Midbrain (tissue), 1 donor: ENCODE results near the gene TNFAIP8L1.
"Not testable (repeated sequence)": the region's sequence is repeated elsewhere in the genome, so short reads cannot be mapped to it uniquely, and the experiment has no call there.

Source experiments
- DNase-seq: peaks from one replicate; lab custom pipeline; 2025; lab: John Stamatoyannopoulos, UW

Gene TNFAIP8L1

GRCh38 chr19:4638828-4639530 is at the start of gene TNFAIP8L1:
Gene TNFAIP8L1 (plus strand): TSS chr19:4639516. CDS start chr19:4651870, 12,354 bp downstream.
- peak; percentile 93 for DNase-seq

- DNase-seq, result no peak
Measured at GRCh38 chr19:4589579-4590410, 49.5 kb upstream of the TNFAIP8L1 start.

- DNase-seq, result no peak
Measured at GRCh38 chr19:4590559-4590958, 48.8 kb upstream of the TNFAIP8L1 start.

GRCh38 chr19:4591320-4591719 is 48.0 kb upstream of the TNFAIP8L1 start:
- DNase-seq, result no peak

DNA sequence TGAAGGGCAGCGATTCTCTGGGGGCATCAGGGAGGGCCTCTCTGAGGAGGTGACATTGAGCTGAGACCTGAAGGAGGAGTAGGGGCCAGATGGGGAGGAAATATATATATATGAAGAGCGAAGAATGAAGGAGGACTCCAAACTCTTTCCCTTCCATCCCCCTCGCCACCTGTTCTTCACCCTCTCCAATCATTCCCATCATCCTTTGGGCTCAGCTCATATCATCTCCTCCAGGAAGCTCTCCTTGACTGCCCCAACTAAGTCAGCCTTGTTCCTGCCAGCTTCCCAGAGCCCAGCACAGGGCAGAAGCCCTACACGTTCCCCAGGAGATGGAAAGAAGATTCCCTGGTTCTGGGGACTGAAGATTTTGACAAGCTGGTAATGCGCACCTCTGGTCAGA is 46.9 kb upstream of the TNFAIP8L1 start:
- DNase-seq, result no peak

DNA sequence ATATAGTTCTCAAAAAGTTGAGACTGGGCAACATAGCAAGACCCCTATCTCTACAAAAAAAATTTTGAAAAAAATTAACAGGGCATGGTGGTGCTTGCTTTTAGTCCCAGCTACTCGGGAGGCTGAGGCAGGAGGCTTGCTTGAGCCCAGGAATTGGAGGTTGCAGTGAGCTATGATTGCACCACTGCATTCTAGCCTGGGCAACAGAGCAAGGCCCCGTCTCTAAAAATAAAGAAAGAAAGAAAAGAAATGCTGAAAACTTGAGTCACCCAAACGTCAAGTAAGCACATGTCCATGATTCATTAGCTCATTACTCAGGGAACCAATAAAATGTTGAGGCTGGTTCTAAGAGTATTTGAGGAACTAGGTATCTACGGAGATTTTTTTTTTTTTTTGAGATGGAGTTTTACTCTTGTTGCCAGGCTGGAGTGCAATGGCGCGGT is 45.9 kb upstream of the TNFAIP8L1 start:
- DNase-seq, result no peak

DNA sequence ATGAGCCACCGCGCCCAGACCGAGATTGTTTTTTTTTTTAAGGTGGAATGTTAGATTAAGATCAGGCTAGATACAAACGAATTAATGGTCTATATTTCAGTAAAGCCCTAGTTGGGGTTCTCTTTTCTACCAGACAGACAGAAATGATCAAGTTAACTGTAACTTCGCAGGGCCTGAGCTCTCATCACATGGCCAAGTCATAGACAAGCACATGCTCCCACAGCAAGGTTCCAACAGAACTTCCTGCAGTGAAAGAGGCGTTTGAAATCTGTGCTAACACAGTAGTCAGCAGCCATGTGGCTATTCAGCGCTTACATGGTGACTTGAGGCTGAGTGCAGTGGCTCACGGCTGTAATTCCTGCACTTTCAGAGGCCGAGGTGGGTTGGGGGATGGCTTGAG is 45.1 kb upstream of the TNFAIP8L1 start:
- no peak for DNase-seq

- not testable (repeated sequence) for DNase-seq
Measured at GRCh38 chr19:4595158-4595557, 44.2 kb upstream of the TNFAIP8L1 start.

GRCh38 chr19:4596033-4596904 is 43.0 kb upstream of the TNFAIP8L1 start:
- no peak for DNase-seq

DNA sequence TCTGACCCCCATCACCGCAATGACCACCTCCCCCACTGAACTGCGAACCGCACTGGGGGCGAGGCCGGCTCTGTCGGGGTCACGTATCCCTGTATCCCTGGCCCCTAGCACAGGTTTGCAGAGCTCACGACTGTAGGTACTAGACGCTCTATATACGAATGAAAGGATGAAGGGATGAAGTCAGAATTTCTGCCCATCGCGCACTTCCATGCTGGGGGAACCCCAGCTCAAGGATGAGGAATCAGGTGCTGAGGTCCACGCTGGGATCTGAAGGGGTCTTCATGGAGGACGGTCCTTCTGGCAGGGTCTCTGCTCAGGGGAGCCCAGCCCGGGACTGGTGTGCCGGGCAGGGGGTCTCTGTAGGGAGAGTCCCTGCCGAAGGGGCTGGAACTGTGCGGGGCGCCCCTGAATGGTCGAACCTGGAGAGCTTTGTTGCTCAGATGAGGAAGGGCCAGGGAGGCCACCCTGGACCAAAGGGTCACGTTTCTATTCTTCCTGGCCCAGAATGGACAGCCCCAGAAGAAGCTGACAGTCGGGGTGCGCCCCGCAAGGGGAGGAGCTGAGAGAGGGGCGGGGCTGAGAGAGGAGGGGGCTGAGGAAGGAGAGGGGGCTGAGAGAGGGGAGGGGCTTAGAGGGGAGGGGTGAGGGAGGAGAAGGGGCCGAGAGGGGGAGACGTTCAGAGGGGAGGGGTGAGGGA is 41.9 kb upstream of the TNFAIP8L1 start:
- no peak for DNase-seq

DNA sequence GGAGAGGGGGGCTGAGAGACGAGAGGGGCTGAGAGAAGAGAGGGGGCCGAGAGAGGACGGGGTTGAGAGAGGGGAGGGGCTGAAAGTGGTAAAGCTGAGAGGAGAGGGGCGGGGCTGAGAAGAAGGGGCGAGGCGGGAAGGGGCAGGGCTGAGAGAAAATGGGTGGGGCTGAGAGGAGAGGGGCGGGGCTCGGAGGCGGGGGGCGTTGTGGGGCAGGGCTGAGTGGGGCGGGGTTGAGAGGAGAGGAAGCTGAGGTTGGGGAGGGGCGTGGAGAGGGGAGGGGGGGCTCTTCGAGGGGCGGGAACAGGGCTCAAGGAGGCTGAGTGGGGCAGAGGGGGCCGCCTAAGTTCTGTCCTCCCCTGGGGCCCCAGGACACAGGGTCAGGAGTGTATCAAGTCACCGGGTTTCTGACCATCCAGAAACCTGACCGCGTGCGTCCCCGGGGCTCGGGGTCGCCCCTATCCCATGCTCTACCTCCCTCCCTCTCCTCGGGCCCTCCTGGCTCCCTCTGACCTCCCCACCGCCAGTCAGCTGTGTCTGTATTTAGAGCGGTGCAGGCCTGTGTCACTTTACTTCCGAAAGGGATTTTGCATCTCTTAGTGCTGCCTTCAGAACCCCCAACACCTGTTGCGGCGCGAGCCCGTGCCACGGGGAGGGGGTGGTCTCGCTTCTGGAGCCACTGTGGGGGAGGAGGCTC is 41.2 kb upstream of the TNFAIP8L1 start:
- DNase-seq, result no peak

DNA sequence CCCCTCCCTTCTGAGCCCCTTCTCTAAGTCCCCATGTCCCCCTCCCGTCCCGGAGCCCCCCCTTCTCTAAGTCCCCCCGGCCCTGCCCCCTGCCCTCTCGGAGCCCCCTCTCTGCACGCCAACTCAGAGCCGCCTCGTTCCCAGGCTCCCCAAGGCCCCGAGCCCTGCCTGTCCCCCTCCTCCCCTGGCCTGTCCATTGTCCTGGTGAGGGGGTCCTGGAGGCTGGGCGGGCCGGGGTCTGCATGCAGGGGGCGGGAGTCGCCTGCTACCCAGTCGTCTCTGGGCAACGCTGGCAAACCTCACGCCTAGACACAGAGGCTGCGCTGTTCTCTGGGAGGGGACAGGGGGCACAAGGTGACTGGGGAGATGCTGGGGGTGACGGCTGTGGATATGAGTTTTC is 40.6 kb upstream of the TNFAIP8L1 start:
- DNase-seq, result no peak

DNA sequence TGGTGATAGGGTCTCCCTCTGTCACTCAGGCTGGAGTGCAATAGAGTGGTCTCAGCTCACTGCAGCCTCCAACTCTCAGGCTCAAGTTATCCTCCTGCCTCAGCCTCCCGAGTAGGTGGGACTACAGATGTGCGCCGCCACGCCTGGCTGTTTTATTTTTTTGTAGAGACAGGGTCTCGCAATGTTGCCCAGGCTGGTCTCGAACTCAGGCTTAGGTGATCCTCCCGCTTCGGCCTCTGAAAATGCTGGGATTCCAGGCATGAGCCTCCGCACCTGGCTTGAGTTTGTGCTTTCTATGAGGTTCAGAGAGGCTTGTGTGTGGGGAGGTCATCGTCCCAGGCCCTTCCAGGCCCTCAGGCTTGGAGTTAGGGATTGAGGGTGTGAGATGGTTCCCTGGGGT is 39.2 kb upstream of the TNFAIP8L1 start:
- DNase-seq, result no peak

GRCh38 chr19:4600893-4601292 is 38.4 kb upstream of the TNFAIP8L1 start:
- no peak for DNase-seq

DNA sequence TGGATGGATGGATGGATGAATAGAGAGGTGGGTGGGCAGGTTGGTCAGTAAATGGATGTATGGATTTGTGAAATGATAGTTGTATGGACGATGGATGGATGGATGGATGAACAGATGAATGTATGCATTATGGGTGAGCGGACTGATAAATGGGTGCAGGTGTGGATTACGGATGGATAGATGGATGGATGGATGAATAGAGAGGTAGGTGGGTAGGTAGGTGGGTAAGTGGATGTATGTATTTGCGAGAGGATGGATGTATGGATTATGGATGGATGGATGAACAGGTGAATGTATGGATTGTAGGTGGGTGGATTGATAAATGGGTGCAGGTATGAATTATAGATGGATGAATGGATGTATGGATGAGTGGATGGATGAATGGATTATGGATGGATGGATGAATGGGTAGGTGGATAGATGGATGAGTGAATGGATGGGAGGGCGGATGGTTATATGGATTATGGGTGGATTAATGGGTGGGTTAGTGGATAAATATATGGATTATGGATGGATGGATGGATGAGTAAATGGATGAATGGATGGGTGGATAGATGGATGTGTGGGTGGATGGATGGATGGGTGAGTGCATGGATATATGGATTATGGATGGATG is 37.0 kb upstream of the TNFAIP8L1 start:
- no peak for DNase-seq

- no peak for DNase-seq
Measured at GRCh38 chr19:4602915-4603314, 36.4 kb upstream of the TNFAIP8L1 start.

- no peak for DNase-seq
Measured at GRCh38 chr19:4604912-4605311, 34.4 kb upstream of the TNFAIP8L1 start.

- no peak for DNase-seq
Measured at GRCh38 chr19:4606181-4606580, 33.1 kb upstream of the TNFAIP8L1 start.

DNA sequence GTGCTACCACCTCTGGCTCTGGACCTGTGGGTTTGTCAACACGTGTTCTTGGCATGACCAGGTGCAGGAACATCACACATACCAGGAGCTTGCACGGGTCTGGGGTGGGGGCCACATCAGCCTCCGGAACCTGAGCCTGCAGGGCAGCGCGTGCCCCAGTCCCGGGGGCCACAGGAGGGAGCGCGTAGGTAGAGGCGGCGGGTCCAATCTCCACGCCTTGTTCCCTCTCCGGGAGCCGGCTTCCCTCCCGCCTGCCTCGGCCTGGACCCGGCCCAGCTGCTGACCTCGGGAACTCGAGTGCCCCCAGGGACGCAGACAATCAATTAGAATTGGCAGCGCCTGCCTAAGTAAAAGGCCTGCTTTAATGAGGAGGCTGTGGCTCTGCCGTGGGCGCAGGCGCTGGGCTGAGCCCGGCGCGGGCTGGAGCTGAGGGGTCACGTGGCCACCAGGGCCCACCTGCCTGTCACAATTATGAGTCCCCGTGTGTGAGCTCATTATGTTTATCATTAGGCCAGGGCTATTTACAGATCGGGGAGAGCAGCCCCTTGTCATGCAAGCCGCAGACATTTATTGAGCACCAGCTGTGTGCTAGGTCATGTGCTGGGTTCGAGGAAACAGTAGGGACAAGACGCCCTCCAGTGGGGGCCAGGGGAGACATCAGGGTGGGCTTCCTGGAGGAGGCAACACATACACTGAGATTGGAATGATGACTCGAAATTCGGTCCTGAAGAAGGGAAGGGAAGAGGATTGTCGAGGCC is 32.2 kb upstream of the TNFAIP8L1 start:
- peak; percentile 44 for DNase-seq
